ENCODE measurements around the gene ISL1. TPM values are rescaled to one million over a fixed set of nuclear protein-coding genes. Genes with fewer than 3 reads are reported as not detected.
A peak's percentile ranks its signal among the peaks of the same experiment; 100 is the strongest.

Gene ISL1
- total RNA-seq, 1 donor from 2014 or later = not detected

GRCh38 chr5:51386916-51387883, 4.0 kb downstream of the ISL1 start:
- no peak for DNase-seq (ENCODE audit: low read depth)

GRCh38 chr5:51387884-51388275, 4.6 kb downstream of the ISL1 start:
- no peak for DNase-seq (ENCODE audit: low read depth)

- DNase-seq (ENCODE audit: low read depth) = no peak
Observed at GRCh38 chr5:51388488-51389287, 5.4 kb downstream of the ISL1 start.

GRCh38 chr5:51389288-51389576, 6.0 kb downstream of the ISL1 start:
- DNase-seq (ENCODE audit: low read depth) = no peak

- no peak for DNase-seq (ENCODE audit: low read depth)
Observed at GRCh38 chr5:51389577-51390463, 6.6 kb downstream of the ISL1 start.

GRCh38 chr5:51391175-51391574, 7.9 kb downstream of the ISL1 start:
- DNase-seq (ENCODE audit: low read depth) = no peak

GRCh38 chr5:51392689-51393199, 9.5 kb downstream of the ISL1 start:
- no peak for DNase-seq (ENCODE audit: low read depth)

GRCh38 chr5:51394609-51395008, 11.4 kb downstream of the ISL1 start:
- no peak for DNase-seq (ENCODE audit: low read depth)

- no peak for DNase-seq (ENCODE audit: low read depth)
Observed at GRCh38 chr5:51395245-51395644, 12.0 kb downstream of the ISL1 start.

GRCh38 chr5:51395666-51396356, 12.6 kb downstream of the ISL1 start:
- no peak for DNase-seq (ENCODE audit: low read depth)

GRCh38 chr5:51396797-51397196, 13.5 kb downstream of the ISL1 start:
- no peak for DNase-seq (ENCODE audit: low read depth)

- DNase-seq (ENCODE audit: low read depth) = no peak
Observed at GRCh38 chr5:51397996-51398395, 14.7 kb downstream of the ISL1 start.

GRCh38 chr5:51398875-51399642, 15.8 kb downstream of the ISL1 start:
- no peak for DNase-seq (ENCODE audit: low read depth)

GRCh38 chr5:51399643-51400006, 16.4 kb downstream of the ISL1 start:
- no peak for DNase-seq (ENCODE audit: low read depth)

GRCh38 chr5:51404255-51404654, 21.0 kb downstream of the ISL1 start:
- no peak for DNase-seq (ENCODE audit: low read depth)

- no peak for DNase-seq (ENCODE audit: low read depth)
Observed at GRCh38 chr5:51411921-51412325, 28.7 kb downstream of the ISL1 start.

GRCh38 chr5:51414516-51414915, 31.3 kb downstream of the ISL1 start:
- DNase-seq (ENCODE audit: low read depth) = no peak

- DNase-seq (ENCODE audit: low read depth) = no peak
Observed at GRCh38 chr5:51416149-51416548, 32.9 kb downstream of the ISL1 start.

GRCh38 chr5:51433052-51433710, 49.9 kb downstream of the ISL1 start:
- DNase-seq (ENCODE audit: low read depth) = peak; percentile 45

GRCh38 chr5:51439232-51439631, 56.0 kb downstream of the ISL1 start:
- DNase-seq (ENCODE audit: low read depth) = no peak
